HepG2 (cell line): ENCODE measurements around the gene OTOG. TPM values are rescaled to one million over a fixed set of nuclear protein-coding genes. Genes with fewer than 3 reads are reported as not detected.

ENCODE experiments used
- ATAC-seq: fragments of 200-7000 bp; cut with Tn5 transposase; 3 replicates; pipeline ENCODE4 v1.9.1; 2020; ENCODE audit warnings: mild to moderate bottlenecking, moderate library complexity
- BruUV-seq: library from RNA; stranded (reverse); fragments of 400-500 nt; replicated peaks from 2 replicates; lab custom pipeline; 2021; lab: Mats Ljungman, UMichigan
- CTCF ChIA-PET: fragments of 300-600 bp; formaldehyde crosslinking; extraction: SDS; loops from one replicate; lab custom pipeline; 2021; ENCODE audit warnings: low total read pairs, inconsistent platforms, low intra/inter-chr PET ratio; lab: Yijun Ruan, JAX
- POLR2A ChIA-PET: fragments of 350-600 bp; sonication (Branson Sonifier 250); formaldehyde crosslinking; loops from one replicate; lab custom pipeline; 2020; ENCODE audit warnings: antibody characterized with exemption, inconsistent platforms; lab: Yijun Ruan, JAX
- DNase-seq: peaks from one replicate; pipeline ENCODE4 v3.0.0-alpha.2; 2015; ENCODE audit warnings: low spot score
- FAIRE-seq: peaks from 3 replicates; lab custom pipeline; 2011; peaks lifted over from hg19 to GRCh38; lab: Jason Lieb, UNC
- H2AFZ ChIP-seq: one replicate; pipeline ENCODE4 v1.6.1; 2011; ENCODE audit warnings: low read length, inconsistent platforms
- H3K27ac ChIP-seq: fragments of 300-600 bp; 3 replicates; pipeline ENCODE4 v1.8.0; 2011; ENCODE audit warnings: mixed run types, mild to moderate bottlenecking, mixed read lengths, low read length, inconsistent platforms; ENCODE audit not compliant: insufficient read depth; ENCODE audit errors: extremely low read length
- H3K27me3 ChIP-seq, 2 experiments: fragments of 200-600 bp in 1 of 2; 2 replicates in 1 of 2; 3 replicates in 1 of 2; pipeline versions ENCODE4 v1.6.0 to v1.8.0; 2011; ENCODE audit warnings: low read length in 2 of 2, mild to moderate bottlenecking in 2 of 2, moderate library complexity in 2 of 2, inconsistent platforms in 1 of 2; ENCODE audit not compliant: insufficient read depth in 2 of 2, control insufficient read depth in 1 of 2
- H3K36me3 ChIP-seq, 2 experiments: fragments of 200-600 bp in 1 of 2; replicated peaks in 1 of 2; 2 replicates in 1 of 2; 3 replicates in 1 of 2; pipeline versions ENCODE4 v1.5.1 to v1.8.0; 2011; ENCODE audit warnings: low read length in 2 of 2, inconsistent platforms in 1 of 2; ENCODE audit not compliant: insufficient read depth in 2 of 2, control insufficient read depth in 1 of 2
- H3K4me1 ChIP-seq: 2 replicates; pipeline ENCODE4 v1.5.1; 2012; ENCODE audit warnings: low read length, inconsistent platforms; ENCODE audit not compliant: insufficient read depth
- H3K4me2 ChIP-seq: 2 replicates; pipeline ENCODE4 v1.6.0; 2011; ENCODE audit warnings: low read depth, low read length, inconsistent platforms
- H3K4me3 ChIP-seq, 3 experiments: fragments of 200-600 bp in 1 of 3; sonication (generic), shearing (Covaris generic) in 1 of 3; replicated peaks in 1 of 3; 2 replicates each; pipeline ENCODE4 v1.5.1; 2011 to 2016; ENCODE audit warnings: low read length in 3 of 3, inconsistent platforms in 2 of 3, low read depth in 2 of 3, mild to moderate bottlenecking in 2 of 3, control low read depth in 1 of 3, mixed read lengths in 1 of 3; ENCODE audit not compliant: insufficient read depth in 1 of 3
- H3K79me2 ChIP-seq: one replicate; pipeline ENCODE4 v1.6.1; 2011; ENCODE audit warnings: low read length, inconsistent platforms; ENCODE audit not compliant: insufficient read depth
- H3K9ac ChIP-seq: 2 replicates; pipeline ENCODE4 v1.6.0; 2011; ENCODE audit warnings: mild to moderate bottlenecking, low read depth, low read length, inconsistent platforms; ENCODE audit not compliant: insufficient read depth
- H3K9me3 ChIP-seq: 2 replicates; pipeline ENCODE4 v1.5.1; 2012; ENCODE audit warnings: mild to moderate bottlenecking, low read length
- H4K20me1 ChIP-seq: 2 replicates; pipeline ENCODE4 v1.6.0; 2011; ENCODE audit warnings: inconsistent platforms, mild to moderate bottlenecking, low read length, moderate library complexity; ENCODE audit not compliant: insufficient read depth
- MYC ChIP-seq: sonication (generic); formaldehyde crosslinking; IDR thresholded peaks from 2 replicates; pipeline ENCODE4 v1.9.0; 2021; ENCODE audit warnings: missing genetic modification reagents, borderline replicate concordance
- ZNF12 ChIP-seq: sonication (generic); formaldehyde crosslinking; IDR thresholded peaks from 2 replicates; pipeline ENCODE4 v1.5.0; 2020; ENCODE audit warnings: missing genetic modification reagents
- ZNF616 ChIP-seq: sonication (generic); formaldehyde crosslinking; IDR thresholded peaks from 2 replicates; pipeline ENCODE4 v1.5.0; 2020; ENCODE audit warnings: low read depth, mild to moderate bottlenecking, missing genetic modification reagents
- ZNF761 ChIP-seq: sonication (generic); formaldehyde crosslinking; conservative IDR thresholded peaks from 2 replicates; pipeline ENCODE4 v1.4.0; 2020; ENCODE audit warnings: mild to moderate bottlenecking, missing genetic modification reagents
- WGBS: methylation state at CpG from one replicate; pipeline ENCODE4 v1.1.6; 2017; ENCODE audit warnings: low lambda C conversion rate; 5-methylcytosine and 5-hydroxymethylcytosine counted together
- in situ Hi-C: cut with HindIII; loops from 2 replicates; pipeline ENCODE4 v1.10.0; 2017; ENCODE audit warnings: low pct_unique_long_range_greater_than_20kb; ENCODE audit not compliant: extremely low pct_ligation_motif_present
- intact Hi-C: fragments of 100-400 bp; cut with micrococcal nuclease; formaldehyde crosslinking; loops from one replicate; pipeline ENCODE4 v1.10.0; 2022; ENCODE audit not compliant: unreplicated experiment
- polyA plus RNA-seq, 8 experiments: library from polyadenylated mRNA; depleted of rRNA in 3 of 8; stranded (reverse) in 7 of 8; unstranded in 1 of 8; fragments of >200 nt; fragmentation: Illumina TruSeq in 4 of 8; extraction: Trizol in 4 of 8; gene quantifications; 2 replicates each; pipeline versions ENCODE4 v1.2.1 to v1.2.3, GENCODE V29; 2011 to 2016; ENCODE audit warnings: low read depth in 4 of 8, missing spikeins in 1 of 8, mixed read lengths in 1 of 8; ENCODE audit not compliant: insufficient read depth in 1 of 8
- total RNA-seq, 5 experiments: library from RNA; depleted of rRNA; stranded (reverse); fragments of >200 nt; fragmentation: Illumina TruSeq; extraction: Trizol; gene quantifications; 2 replicates each; pipeline ENCODE4 v1.2.3, GENCODE V29; 2016; ENCODE audit warnings: low read depth in 1 of 5
- TF ChIP-seq, protein P1 (sequence below): sonication (generic); formaldehyde crosslinking; IDR thresholded peaks from 2 replicates; pipeline ENCODE4 v1.5.0; 2020; ENCODE audit warnings: mild to moderate bottlenecking, missing genetic modification reagents
- TF ChIP-seq, protein P2 (sequence below): sonication (generic); formaldehyde crosslinking; IDR thresholded peaks from 2 replicates; pipeline ENCODE4 v1.4.0; 2020; ENCODE audit warnings: mild to moderate bottlenecking, missing genetic modification reagents

Gene OTOG
- total and polyA plus RNA-seq, 2 of the 13 experiments (the other 11 are each of a cell fraction or from before 2014, with no cell fraction given) = not detected

DNA sequence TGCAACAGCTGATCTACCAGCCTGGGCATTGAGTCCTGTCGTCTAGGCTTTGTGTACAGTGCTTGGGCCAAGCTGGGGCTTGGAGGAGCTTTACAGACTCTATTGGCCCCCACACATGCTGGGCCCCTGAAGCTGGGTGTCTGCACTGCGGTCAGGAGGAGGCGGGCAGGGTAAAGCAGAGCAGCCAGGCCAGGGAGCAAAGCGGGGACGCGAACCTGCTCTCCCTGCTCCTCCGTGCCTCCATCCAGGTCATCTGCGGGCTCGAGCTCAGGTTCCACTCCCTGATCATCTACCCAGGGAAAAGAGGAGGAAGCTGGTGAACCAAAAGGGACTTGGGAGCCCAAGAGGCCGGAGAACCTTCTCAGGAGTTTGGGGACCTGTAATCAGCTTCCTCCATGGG is 29.9 kb upstream of the OTOG start:
- CTCF ChIA-PET = no interaction called here
- no peaks in the 10 kb centered on the region for H3K4me1 ChIP-seq
- H4K20me1 ChIP-seq = no peaks in the 10 kb centered on the region
- H3K4me3 ChIP-seq = no peak overlapping the region
- no peak overlapping the region for H2AFZ ChIP-seq
- no peak overlapping the region for H3K27ac ChIP-seq
- TF ChIP-seq, protein P1, sequence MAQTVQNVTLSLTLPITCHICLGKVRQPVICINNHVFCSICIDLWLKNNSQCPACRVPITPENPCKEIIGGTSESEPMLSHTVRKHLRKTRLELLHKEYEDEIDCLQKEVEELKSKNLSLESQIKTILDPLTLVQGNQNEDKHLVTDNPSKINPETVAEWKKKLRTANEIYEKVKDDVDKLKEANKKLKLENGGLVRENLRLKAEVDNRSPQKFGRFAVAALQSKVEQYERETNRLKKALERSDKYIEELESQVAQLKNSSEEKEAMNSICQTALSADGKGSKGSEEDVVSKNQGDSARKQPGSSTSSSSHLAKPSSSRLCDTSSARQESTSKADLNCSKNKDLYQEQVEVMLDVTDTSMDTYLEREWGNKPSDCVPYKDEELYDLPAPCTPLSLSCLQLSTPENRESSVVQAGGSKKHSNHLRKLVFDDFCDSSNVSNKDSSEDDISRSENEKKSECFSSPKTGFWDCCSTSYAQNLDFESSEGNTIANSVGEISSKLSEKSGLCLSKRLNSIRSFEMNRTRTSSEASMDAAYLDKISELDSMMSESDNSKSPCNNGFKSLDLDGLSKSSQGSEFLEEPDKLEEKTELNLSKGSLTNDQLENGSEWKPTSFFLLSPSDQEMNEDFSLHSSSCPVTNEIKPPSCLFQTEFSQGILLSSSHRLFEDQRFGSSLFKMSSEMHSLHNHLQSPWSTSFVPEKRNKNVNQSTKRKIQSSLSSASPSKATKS (CRISPR knock-in tag) = no peak
- no peak for TF ChIP-seq MYC
- no TSS peak for BruUV-seq
- H3K9ac ChIP-seq = no peak overlapping the region
- no peaks in the 10 kb centered on the region for H3K79me2 ChIP-seq
- DNase-seq = no peak
- H3K4me2 ChIP-seq = no peak overlapping the region
- POLR2A ChIA-PET = no interaction called here
- no peaks in the 10 kb centered on the region for H3K9me3 ChIP-seq
- H3K36me3 ChIP-seq = no peaks in the 10 kb centered on the region
- no peak for FAIRE-seq
- WGBS = 50% methylated on average over 10 of the region's 10 CpGs
- ATAC-seq = no peak
- in situ Hi-C loops (loop anchor here (25.0 kb wide), 1 partner anchor 280 kb away; no protein-coding TSS in a partner anchor), intact Hi-C loops (no loop called here)
- peaks cover 1 to 5% of the 10 kb centered on the region in 2 experiments; a peak in 3 of 5 replicates for H3K27me3 ChIP-seq

DNA sequence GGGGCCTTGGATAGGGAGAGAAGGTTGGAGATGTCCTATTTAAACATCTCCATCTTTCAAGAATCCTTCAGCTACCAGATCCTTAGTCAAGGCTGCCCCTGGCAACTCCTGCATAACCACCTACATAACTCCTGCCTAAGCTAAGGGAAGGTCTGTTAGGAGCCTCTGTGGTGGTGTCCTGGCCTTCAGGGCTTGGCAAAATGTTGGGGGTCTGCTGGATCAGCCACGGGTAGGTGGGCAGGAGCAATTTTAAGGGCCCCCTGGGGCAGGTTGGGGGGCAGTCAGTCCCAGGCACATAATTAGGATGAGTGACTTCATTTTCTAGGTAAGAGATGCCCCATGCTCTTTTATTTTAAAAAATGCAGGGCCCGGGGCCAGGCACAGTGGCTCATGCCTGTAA is 28.7 kb upstream of the OTOG start:
- Histone ChIP-seq H3K79me2 (no peaks in the 10 kb centered on the region), H4K20me1 (no peaks in the 10 kb centered on the region), H3K4me2 (no peak overlapping the region), H3K9ac (no peak overlapping the region), H3K4me3 (no peak overlapping the region), H3K4me1 (no peaks in the 10 kb centered on the region), H3K9me3 (no peaks in the 10 kb centered on the region), H3K27me3 (peaks cover 1 to 5% of the 10 kb centered on the region in 2 experiments; a peak in 3 of 5 replicates), H3K36me3 (no peaks in the 10 kb centered on the region), H3K27ac (no peak overlapping the region), H2AFZ (no peak overlapping the region)
- no TSS peak for BruUV-seq
- TF ChIP-seq ZNF616 (CRISPR knock-in tag) (no peak), ZNF12 (no peak), ZNF761 (CRISPR knock-in tag) (no peak)
- TF ChIP-seq, protein P2, sequence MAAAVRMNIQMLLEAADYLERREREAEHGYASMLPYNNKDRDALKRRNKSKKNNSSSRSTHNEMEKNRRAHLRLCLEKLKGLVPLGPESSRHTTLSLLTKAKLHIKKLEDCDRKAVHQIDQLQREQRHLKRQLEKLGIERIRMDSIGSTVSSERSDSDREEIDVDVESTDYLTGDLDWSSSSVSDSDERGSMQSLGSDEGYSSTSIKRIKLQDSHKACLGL = no peak
- FAIRE-seq (no peak), DNase-seq (no peak), ATAC-seq (no peak)
- 20% methylated on average over 2 of the region's 2 CpGs for WGBS
- CTCF ChIA-PET = no interaction called here
- intact Hi-C loops = no loop called here
- in situ Hi-C loops = loop anchor here (25.0 kb wide), 1 partner anchor 281 kb away; no protein-coding TSS in a partner anchor
- POLR2A ChIA-PET = no interaction called here
